ENCODE data around the gene EXOC3L4. TPM values are rescaled to one million over a fixed set of nuclear protein-coding genes. Genes with fewer than 3 reads are reported as not detected.

The EXOC3L4 gene
- total and polyA plus RNA-seq, 2 donors (not counting 3 experiments of a cell fraction or from before 2014, with no cell fraction given) = not detected

- intact Hi-C loops (cut with micrococcal nuclease) = no loop called here
- POLR2A ChIA-PET = no interaction called here
- TF ChIP-seq FOS (IDR thresholded peaks at IDR 0.05; ENCODE audit: borderline replicate concordance, insufficient read depth, low read length) (no peak), JUN (IDR thresholded peaks at IDR 0.05; ENCODE audit: borderline replicate concordance, insufficient read depth, insufficient read length, low read depth) (no peak), POLR2A (IDR thresholded peaks at IDR 0.05; ENCODE audit: low read depth, low read length) (no peak), MAX (IDR thresholded peaks at IDR 0.05; ENCODE audit: insufficient read depth, insufficient read length) (no peak), POLR2AphosphoS5 (IDR thresholded peaks at IDR 0.05; ENCODE audit: insufficient read depth, low read depth, low read length) (no peak), CTCF (IDR thresholded peaks at IDR 0.05; ENCODE audit: extremely low read depth in 1 of 2, insufficient read depth in 1 of 2, low read depth in 1 of 2, low read length in 2 of 2) (no peak), MYC (IDR thresholded peaks at IDR 0.05; ENCODE audit: low read depth, low read length) (no peak), EZH2 (IDR thresholded peaks at IDR 0.05; ENCODE audit: borderline replicate concordance, low read depth, low read length, severe bottlenecking) (no peak), GATA2 (IDR thresholded peaks at IDR 0.05; ENCODE audit: insufficient read depth, insufficient read length, low read depth, low read length) (no peak)
Measured at GRCh38 chr14:103064978-103065377, 29.5 kb upstream of the EXOC3L4 start.

More at GRCh38 chr14:103064978-103065377, 29.5 kb upstream of the EXOC3L4 start:
- BruUV-seq (replicated peaks) = no TSS peak
- no peak overlapping the region for H2AFZ ChIP-seq (ENCODE audit: low read depth, low read length)
- no peaks in the 10 kb centered on the region for H3K9me1 ChIP-seq (replicated peaks; ENCODE audit: control insufficient read depth, extremely low read depth, insufficient read depth, low read length)
- H4K20me1 ChIP-seq (replicated peaks; ENCODE audit: control insufficient read depth, extremely low read depth, insufficient read depth, low read length) = no peaks in the 10 kb centered on the region
- no peaks in the 10 kb centered on the region for H3K27me3 ChIP-seq (ENCODE audit: control insufficient read depth in 2 of 2, insufficient read depth in 2 of 2, low read length in 2 of 2)
- H3K9ac ChIP-seq (replicated peaks; ENCODE audit: extremely low read depth, insufficient read depth, low read length) = no peak overlapping the region
- dilution Hi-C loops (cut with MboI; ENCODE audit: extremely low pct_ligation_motif_present, low sequenced_read_pairs) = no loop called here
- CTCF ChIA-PET = interaction anchor here (1.2 kb wide), 1 partner anchor 14 kb away, joined by 4 read pairs; no protein-coding TSS in a partner anchor
- DNase-seq (ENCODE audit: low read depth, low spot score) (no peak), FAIRE-seq (no peak)
- H3K36me3 ChIP-seq (ENCODE audit: control insufficient read depth in 2 of 2, extremely low read depth in 1 of 2, insufficient read depth in 2 of 2, low read length in 2 of 2) = no peaks in the 10 kb centered on the region
- H3K27ac ChIP-seq (ENCODE audit: insufficient read depth, low read depth, low read length) = no peak overlapping the region
- H3K79me2 ChIP-seq (ENCODE audit: control insufficient read depth, insufficient read depth, low read length) = no peaks in the 10 kb centered on the region
- no peaks in the 10 kb centered on the region for H3K9me3 ChIP-seq (replicated peaks; ENCODE audit: control insufficient read depth, insufficient read depth, low read length)
- H3K4me3 ChIP-seq (replicated peaks in 1 of 3; ENCODE audit: insufficient read depth in 1 of 3, low read depth in 1 of 3, low read length in 3 of 3) = no peak overlapping the region
- no peak overlapping the region for H3K4me2 ChIP-seq (ENCODE audit: insufficient read depth, low read length)
- H3K4me1 ChIP-seq (ENCODE audit: control insufficient read depth, extremely low read depth, insufficient read depth, low read length) = peaks cover 22% of the 10 kb centered on the region
